Measurements from ENCODE around the gene RUNDC1.
A peak's percentile ranks its signal among the peaks of the same experiment; 100 is the strongest.

The RUNDC1 gene

DNA sequence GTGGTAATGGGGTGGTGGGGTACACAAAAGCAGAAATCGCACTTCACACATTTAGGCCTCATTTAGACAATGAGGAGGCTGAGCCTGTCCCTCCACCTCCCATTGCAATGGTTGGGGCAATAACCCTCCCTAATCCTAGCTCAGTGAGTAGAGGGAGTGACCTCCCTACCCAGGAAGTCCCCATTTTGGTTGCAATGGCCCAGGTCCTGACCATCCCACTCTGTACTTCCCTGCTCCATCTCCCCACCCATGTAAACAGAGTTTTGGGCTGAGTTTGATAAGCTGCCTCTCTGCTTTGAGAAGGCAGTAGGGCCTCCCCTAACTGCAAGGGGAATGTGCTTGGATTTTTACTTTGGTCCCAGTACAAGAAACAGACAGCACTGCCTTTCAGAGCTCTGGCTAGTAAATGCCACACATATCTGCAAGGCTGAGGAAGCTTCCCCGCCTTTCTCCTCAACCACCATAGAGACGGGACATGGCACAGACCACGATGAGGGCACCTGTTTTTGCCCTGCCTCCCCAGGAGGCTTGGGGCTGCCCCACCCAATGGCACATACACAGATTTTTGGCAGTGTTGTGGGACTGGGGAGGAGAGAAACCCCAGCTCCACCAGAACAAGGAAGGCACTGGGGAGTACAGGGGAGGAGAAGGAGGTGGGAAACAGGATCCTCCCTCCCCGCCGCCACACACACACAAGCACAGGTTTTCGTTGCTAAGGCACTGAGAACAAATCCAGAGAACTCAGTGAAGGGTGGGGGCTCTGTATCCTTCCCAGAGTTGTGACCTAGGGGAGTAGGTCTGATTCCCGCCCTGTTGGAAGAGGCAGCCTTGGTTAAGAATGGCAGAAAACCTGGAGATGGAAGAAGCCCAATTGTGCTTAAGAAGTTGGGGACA lies 34.5 kb downstream of the RUNDC1 start:
- Histone ChIP-seq H3K18ac (ENCODE audit: low read length) (no peak overlapping the region), H2BK120ac (ENCODE audit: insufficient read depth, low read length, poor library complexity) (no peak overlapping the region), H3K14ac (ENCODE audit: low read length) (no peak overlapping the region), H3K4me2 (ENCODE audit: low read length) (no peak overlapping the region), H3K79me2 (ENCODE audit: control insufficient read depth, insufficient read depth, low read length, poor library complexity) (no peaks in the 10 kb centered on the region), H2BK12ac (ENCODE audit: low read length) (no peak overlapping the region), H4K8ac (ENCODE audit: low read depth, low read length) (no peak overlapping the region), H3K9ac (ENCODE audit: low read length) (no peak overlapping the region), H3K27me3 (ENCODE audit: insufficient read depth, low read length) (no peaks in the 10 kb centered on the region), H4K91ac (ENCODE audit: low read depth, low read length) (no peak overlapping the region), H2AK5ac (ENCODE audit: low read length) (no peak overlapping the region), H3K4me3 (ENCODE audit: low read depth, low read length) (no peak overlapping the region), H2AFZ (ENCODE audit: insufficient read depth, low read length, poor library complexity) (no peak overlapping the region), H4K12ac (ENCODE audit: low read depth, low read length) (no peak overlapping the region), H3K36me3 (ENCODE audit: control insufficient read depth in 1 of 2, insufficient read depth in 2 of 2, low read length in 2 of 2) (peaks cover 43% of the 10 kb centered on the region in 2 experiments), H3K4ac (ENCODE audit: low read depth, low read length) (no peak overlapping the region), H3K4me1 (ENCODE audit: control insufficient read depth in 1 of 2, insufficient read depth in 2 of 2, low read length in 2 of 2) (peaks cover 12 to 14% of the 10 kb centered on the region in 2 experiments), H3K27ac (ENCODE audit: low read depth, low read length) (no peak overlapping the region), H3K79me1 (ENCODE audit: low read length) (no peaks in the 10 kb centered on the region), H3K9me3 (ENCODE audit: insufficient read depth, low read depth, low read length) (peaks cover 2% of the 10 kb centered on the region), H3K23ac (ENCODE audit: low read length) (no peak overlapping the region), H2BK5ac (ENCODE audit: low read depth, low read length, poor library complexity) (no peak overlapping the region)
- no peak for DNase-seq
- WGBS (ENCODE audit: extremely low coverage, insufficient coverage, insufficient read length): no CpG with 5 or more reads among the region's 8 CpGs

DNA sequence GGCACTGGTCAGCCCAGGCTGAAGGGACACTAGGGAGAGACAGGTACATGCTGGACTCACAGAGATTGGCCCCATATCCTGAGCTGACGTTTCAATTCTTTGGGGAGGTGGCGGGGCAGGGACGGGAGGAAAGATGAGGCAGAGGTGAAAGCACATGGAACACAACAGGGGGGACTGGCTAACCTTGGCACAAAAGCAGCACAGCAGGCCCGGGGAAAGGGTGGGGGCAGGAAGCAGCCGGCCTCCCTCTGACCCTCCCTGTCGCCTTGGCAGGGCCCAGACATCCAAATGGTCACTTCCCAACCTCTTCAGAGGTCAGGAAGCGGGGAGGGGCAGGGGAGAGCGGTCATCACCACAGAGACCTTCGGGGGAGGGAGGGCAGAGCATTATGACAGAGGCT lies 35.2 kb downstream of the RUNDC1 start:
- Histone ChIP-seq H3K27ac (ENCODE audit: low read depth, low read length) (no peak overlapping the region), H2AK5ac (ENCODE audit: low read length) (no peak overlapping the region), H3K4me3 (ENCODE audit: low read depth, low read length) (no peak overlapping the region), H2AFZ (ENCODE audit: insufficient read depth, low read length, poor library complexity) (no peak overlapping the region), H4K91ac (ENCODE audit: low read depth, low read length) (no peak overlapping the region), H3K4ac (ENCODE audit: low read depth, low read length) (no peak overlapping the region), H2BK5ac (ENCODE audit: low read depth, low read length, poor library complexity) (no peak overlapping the region), H3K9me3 (ENCODE audit: insufficient read depth, low read depth, low read length) (peaks cover 2% of the 10 kb centered on the region), H3K23ac (ENCODE audit: low read length) (no peak overlapping the region), H4K8ac (ENCODE audit: low read depth, low read length) (no peak overlapping the region), H3K4me2 (ENCODE audit: low read length) (no peak overlapping the region), H3K18ac (ENCODE audit: low read length) (no peak overlapping the region), H3K36me3 (ENCODE audit: control insufficient read depth in 1 of 2, insufficient read depth in 2 of 2, low read length in 2 of 2) (peaks cover 43 to 45% of the 10 kb centered on the region in 2 experiments), H4K12ac (ENCODE audit: low read depth, low read length) (no peak overlapping the region), H3K79me2 (ENCODE audit: control insufficient read depth, insufficient read depth, low read length, poor library complexity) (no peaks in the 10 kb centered on the region), H3K4me1 (ENCODE audit: control insufficient read depth in 1 of 2, insufficient read depth in 2 of 2, low read length in 2 of 2) (peaks cover 14 to 20% of the 10 kb centered on the region in 2 experiments), H3K79me1 (ENCODE audit: low read length) (no peaks in the 10 kb centered on the region), H3K14ac (ENCODE audit: low read length) (no peak overlapping the region), H2BK120ac (ENCODE audit: insufficient read depth, low read length, poor library complexity) (no peak overlapping the region), H3K9ac (ENCODE audit: low read length) (no peak overlapping the region), H3K27me3 (ENCODE audit: insufficient read depth, low read length) (no peaks in the 10 kb centered on the region), H2BK12ac (ENCODE audit: low read length) (no peak overlapping the region)
- no peak for DNase-seq
- WGBS (ENCODE audit: extremely low coverage, insufficient coverage, insufficient read length): no CpG with 5 or more reads among the region's 9 CpGs

DNA sequence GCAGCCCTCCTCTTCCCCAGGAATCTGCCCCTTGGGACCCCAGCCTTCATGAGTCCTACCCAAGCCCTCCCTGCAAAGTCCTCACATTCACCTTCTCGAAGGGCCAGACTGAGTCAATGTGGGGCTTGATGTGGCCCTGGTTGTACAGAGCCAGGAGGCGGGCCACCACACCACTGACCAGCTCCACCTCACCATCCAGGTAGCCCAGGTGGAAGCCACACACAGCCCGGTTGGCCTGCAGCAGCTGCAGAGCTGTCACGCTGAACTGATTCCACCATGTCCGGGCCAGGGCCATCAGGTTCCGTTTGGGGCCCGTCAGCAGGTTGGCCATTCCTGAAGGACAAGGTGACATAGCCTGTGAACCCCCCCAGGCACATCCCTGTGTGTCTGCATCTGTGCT lies 35.9 kb downstream of the RUNDC1 start:
- Histone ChIP-seq H3K9me3 (ENCODE audit: insufficient read depth, low read depth, low read length) (peaks cover 2% of the 10 kb centered on the region), H3K4me3 (ENCODE audit: low read depth, low read length) (no peak overlapping the region), H2AFZ (ENCODE audit: insufficient read depth, low read length, poor library complexity) (no peak overlapping the region), H2BK5ac (ENCODE audit: low read depth, low read length, poor library complexity) (no peak overlapping the region), H4K91ac (ENCODE audit: low read depth, low read length) (no peak overlapping the region), H3K36me3 (ENCODE audit: control insufficient read depth in 1 of 2, insufficient read depth in 2 of 2, low read length in 2 of 2) (peaks cover 43 to 45% of the 10 kb centered on the region in 2 experiments), H3K79me1 (ENCODE audit: low read length) (peaks cover 4% of the 10 kb centered on the region), H3K27ac (ENCODE audit: low read depth, low read length) (no peak overlapping the region), H2BK12ac (ENCODE audit: low read length) (no peak overlapping the region), H3K4ac (ENCODE audit: low read depth, low read length) (no peak overlapping the region), H3K18ac (ENCODE audit: low read length) (peak overlapping the region; percentile 3), H3K4me1 (ENCODE audit: control insufficient read depth in 1 of 2, insufficient read depth in 2 of 2, low read length in 2 of 2) (peaks cover 14 to 20% of the 10 kb centered on the region in 2 experiments), H3K9ac (ENCODE audit: low read length) (no peak overlapping the region), H2AK5ac (ENCODE audit: low read length) (no peak overlapping the region), H3K4me2 (ENCODE audit: low read length) (no peak overlapping the region), H4K8ac (ENCODE audit: low read depth, low read length) (no peak overlapping the region), H2BK120ac (ENCODE audit: insufficient read depth, low read length, poor library complexity) (no peak overlapping the region), H3K23ac (ENCODE audit: low read length) (no peak overlapping the region), H3K27me3 (ENCODE audit: insufficient read depth, low read length) (no peaks in the 10 kb centered on the region), H3K79me2 (ENCODE audit: control insufficient read depth, insufficient read depth, low read length, poor library complexity) (peaks cover 4% of the 10 kb centered on the region), H3K14ac (ENCODE audit: low read length) (no peak overlapping the region), H4K12ac (ENCODE audit: low read depth, low read length) (no peak overlapping the region)
- no peak for DNase-seq
- WGBS (ENCODE audit: extremely low coverage, insufficient coverage, insufficient read length): no CpG with 5 or more reads among the region's 7 CpGs

DNA sequence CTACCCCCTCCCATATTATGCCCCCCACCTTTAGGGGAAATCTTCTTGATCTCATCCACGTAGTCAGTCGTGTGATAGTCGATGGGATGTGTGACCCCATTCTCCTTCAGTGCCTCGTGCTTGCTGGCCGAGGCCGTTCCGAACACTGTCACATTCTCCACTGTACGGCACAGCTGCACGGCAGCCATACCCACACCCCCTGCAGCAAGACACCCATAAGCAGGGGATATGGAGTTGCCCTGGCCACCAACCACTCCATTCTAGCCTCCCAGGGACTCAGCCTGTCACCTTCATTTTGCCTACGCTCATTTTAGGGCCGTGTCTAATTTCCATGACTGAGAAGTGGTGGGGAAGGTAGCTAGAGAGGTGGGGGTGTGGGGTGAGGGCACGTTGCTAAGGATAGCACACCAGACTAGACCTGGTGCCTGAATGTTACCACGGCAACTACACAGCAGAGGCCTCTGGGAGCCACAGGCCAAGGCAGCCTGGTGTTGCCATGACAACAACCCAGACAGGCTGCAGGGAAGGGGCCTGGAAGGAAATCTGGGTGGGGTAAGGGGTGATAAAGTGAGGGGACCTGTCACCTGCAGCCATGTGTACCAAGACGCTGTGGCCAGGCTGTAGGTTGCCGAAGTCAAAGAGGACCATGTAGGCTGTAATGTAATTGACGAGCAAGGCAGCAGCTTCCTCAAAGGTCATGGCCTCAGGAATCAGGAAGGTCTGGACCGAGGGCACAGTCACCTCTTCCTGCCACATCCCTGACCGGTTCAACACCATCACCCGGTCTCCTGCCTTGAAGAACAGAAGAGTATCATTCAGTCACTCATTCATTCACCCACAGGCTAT lies 37.9 kb downstream of the RUNDC1 start:
- Histone ChIP-seq H3K79me1 (ENCODE audit: low read length) (peaks cover 13% of the 10 kb centered on the region), H3K23ac (ENCODE audit: low read length) (no peak overlapping the region), H2AFZ (ENCODE audit: insufficient read depth, low read length, poor library complexity) (no peak overlapping the region), H3K27ac (ENCODE audit: low read depth, low read length) (no peak overlapping the region), H2BK5ac (ENCODE audit: low read depth, low read length, poor library complexity) (no peak overlapping the region), H2AK5ac (ENCODE audit: low read length) (no peak overlapping the region), H3K9ac (ENCODE audit: low read length) (peak overlapping the region; percentile 45), H4K8ac (ENCODE audit: low read depth, low read length) (no peak overlapping the region), H3K79me2 (ENCODE audit: control insufficient read depth, insufficient read depth, low read length, poor library complexity) (peaks cover 11% of the 10 kb centered on the region), H3K4me2 (ENCODE audit: low read length) (no peak overlapping the region), H4K12ac (ENCODE audit: low read depth, low read length) (no peak overlapping the region), H3K14ac (ENCODE audit: low read length) (no peak overlapping the region), H3K36me3 (ENCODE audit: control insufficient read depth in 1 of 2, insufficient read depth in 2 of 2, low read length in 2 of 2) (peaks cover 43 to 45% of the 10 kb centered on the region in 2 experiments), H3K27me3 (ENCODE audit: insufficient read depth, low read length) (no peaks in the 10 kb centered on the region), H4K91ac (ENCODE audit: low read depth, low read length) (no peak overlapping the region), H3K4me3 (ENCODE audit: low read depth, low read length) (peak overlapping the region; percentile 25), H3K4ac (ENCODE audit: low read depth, low read length) (no peak overlapping the region), H3K18ac (ENCODE audit: low read length) (no peak overlapping the region), H2BK120ac (ENCODE audit: insufficient read depth, low read length, poor library complexity) (no peak overlapping the region), H2BK12ac (ENCODE audit: low read length) (no peak overlapping the region), H3K9me3 (ENCODE audit: insufficient read depth, low read depth, low read length) (peaks cover 5% of the 10 kb centered on the region), H3K4me1 (ENCODE audit: control insufficient read depth in 1 of 2, insufficient read depth in 2 of 2, low read length in 2 of 2) (peaks cover 14 to 20% of the 10 kb centered on the region in 2 experiments)
- WGBS (ENCODE audit: extremely low coverage, insufficient coverage, insufficient read length): no CpG with 5 or more reads among the region's 19 CpGs
- no peak for DNase-seq

All from trophoblast cell (in vitro differentiated cells and primary cell).